HepG2 (cell line): ENCODE results near the gene PRDM15. TPM values are rescaled to one million over a fixed set of nuclear protein-coding genes. Genes with fewer than 3 reads are reported as not detected.

Experiments
- ZFX ChIP-seq: sonication (generic); formaldehyde crosslinking; IDR thresholded peaks from 2 replicates; pipeline ENCODE4 v1.4.0; 2020; ENCODE audit warnings: mild to moderate bottlenecking, low read depth, missing genetic modification reagents, moderate library complexity
- ZNF766 ChIP-seq: sonication (generic); formaldehyde crosslinking; IDR thresholded peaks from 2 replicates; pipeline ENCODE4 v1.5.0; 2020; ENCODE audit warnings: missing genetic modification reagents, borderline replicate concordance
- polyA plus RNA-seq, 8 experiments: library from polyadenylated mRNA; depleted of rRNA in 3 of 8; stranded (reverse) in 7 of 8; unstranded in 1 of 8; fragments of >200 nt; fragmentation: Illumina TruSeq in 4 of 8; extraction: Trizol in 4 of 8; gene quantifications; 2 replicates each; pipeline versions ENCODE4 v1.2.1 to v1.2.3, GENCODE V29; 2011 to 2016; ENCODE audit warnings: low read depth in 4 of 8, missing spikeins in 1 of 8, mixed read lengths in 1 of 8; ENCODE audit not compliant: insufficient read depth in 1 of 8
- total RNA-seq, 5 experiments: library from RNA; depleted of rRNA; stranded (reverse); fragments of >200 nt; fragmentation: Illumina TruSeq; extraction: Trizol; gene quantifications; 2 replicates each; pipeline ENCODE4 v1.2.3, GENCODE V29; 2016; ENCODE audit warnings: low read depth in 1 of 5
- TF ChIP-seq, protein P1 (sequence below): sonication (generic); formaldehyde crosslinking; IDR thresholded peaks from 2 replicates; pipeline ENCODE4 v1.4.0; 2020; ENCODE audit warnings: mild to moderate bottlenecking, missing genetic modification reagents, borderline replicate concordance
- TF ChIP-seq, protein P2 (sequence below): sonication (generic); formaldehyde crosslinking; IDR thresholded peaks from one replicate; pipeline ENCODE4 v1.5.1; 2020; ENCODE audit warnings: mild to moderate bottlenecking, missing genetic modification reagents; ENCODE audit errors: not compliant biosample characterization

PRDM15 gene
- total and polyA plus RNA-seq, 2 of the 13 experiments (the other 11 are each of a cell fraction or from before 2014, with no cell fraction given) = 4.0 to 6.9 TPM

GRCh38 chr21:41865002-41865777, 14.0 kb downstream of the PRDM15 start (continued):
- no peak for TF ChIP-seq ZFX (CRISPR knock-in tag)
- TF ChIP-seq, protein P1, sequence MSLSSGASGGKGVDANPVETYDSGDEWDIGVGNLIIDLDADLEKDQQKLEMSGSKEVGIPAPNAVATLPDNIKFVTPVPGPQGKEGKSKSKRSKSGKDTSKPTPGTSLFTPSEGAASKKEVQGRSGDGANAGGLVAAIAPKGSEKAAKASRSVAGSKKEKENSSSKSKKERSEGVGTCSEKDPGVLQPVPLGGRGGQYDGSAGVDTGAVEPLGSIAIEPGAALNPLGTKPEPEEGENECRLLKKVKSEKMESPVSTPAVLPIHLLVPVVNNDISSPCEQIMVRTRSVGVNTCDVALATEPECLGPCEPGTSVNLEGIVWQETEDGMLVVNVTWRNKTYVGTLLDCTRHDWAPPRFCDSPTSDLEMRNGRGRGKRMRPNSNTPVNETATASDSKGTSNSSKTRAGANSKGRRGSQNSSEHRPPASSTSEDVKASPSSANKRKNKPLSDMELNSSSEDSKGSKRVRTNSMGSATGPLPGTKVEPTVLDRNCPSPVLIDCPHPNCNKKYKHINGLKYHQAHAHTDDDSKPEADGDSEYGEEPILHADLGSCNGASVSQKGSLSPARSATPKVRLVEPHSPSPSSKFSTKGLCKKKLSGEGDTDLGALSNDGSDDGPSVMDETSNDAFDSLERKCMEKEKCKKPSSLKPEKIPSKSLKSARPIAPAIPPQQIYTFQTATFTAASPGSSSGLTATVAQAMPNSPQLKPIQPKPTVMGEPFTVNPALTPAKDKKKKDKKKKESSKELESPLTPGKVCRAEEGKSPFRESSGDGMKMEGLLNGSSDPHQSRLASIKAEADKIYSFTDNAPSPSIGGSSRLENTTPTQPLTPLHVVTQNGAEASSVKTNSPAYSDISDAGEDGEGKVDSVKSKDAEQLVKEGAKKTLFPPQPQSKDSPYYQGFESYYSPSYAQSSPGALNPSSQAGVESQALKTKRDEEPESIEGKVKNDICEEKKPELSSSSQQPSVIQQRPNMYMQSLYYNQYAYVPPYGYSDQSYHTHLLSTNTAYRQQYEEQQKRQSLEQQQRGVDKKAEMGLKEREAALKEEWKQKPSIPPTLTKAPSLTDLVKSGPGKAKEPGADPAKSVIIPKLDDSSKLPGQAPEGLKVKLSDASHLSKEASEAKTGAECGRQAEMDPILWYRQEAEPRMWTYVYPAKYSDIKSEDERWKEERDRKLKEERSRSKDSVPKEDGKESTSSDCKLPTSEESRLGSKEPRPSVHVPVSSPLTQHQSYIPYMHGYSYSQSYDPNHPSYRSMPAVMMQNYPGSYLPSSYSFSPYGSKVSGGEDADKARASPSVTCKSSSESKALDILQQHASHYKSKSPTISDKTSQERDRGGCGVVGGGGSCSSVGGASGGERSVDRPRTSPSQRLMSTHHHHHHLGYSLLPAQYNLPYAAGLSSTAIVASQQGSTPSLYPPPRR (CRISPR knock-in tag) = no peak
- TF ChIP-seq ZNF766 (CRISPR knock-in tag) = no peak
- TF ChIP-seq, protein P2, sequence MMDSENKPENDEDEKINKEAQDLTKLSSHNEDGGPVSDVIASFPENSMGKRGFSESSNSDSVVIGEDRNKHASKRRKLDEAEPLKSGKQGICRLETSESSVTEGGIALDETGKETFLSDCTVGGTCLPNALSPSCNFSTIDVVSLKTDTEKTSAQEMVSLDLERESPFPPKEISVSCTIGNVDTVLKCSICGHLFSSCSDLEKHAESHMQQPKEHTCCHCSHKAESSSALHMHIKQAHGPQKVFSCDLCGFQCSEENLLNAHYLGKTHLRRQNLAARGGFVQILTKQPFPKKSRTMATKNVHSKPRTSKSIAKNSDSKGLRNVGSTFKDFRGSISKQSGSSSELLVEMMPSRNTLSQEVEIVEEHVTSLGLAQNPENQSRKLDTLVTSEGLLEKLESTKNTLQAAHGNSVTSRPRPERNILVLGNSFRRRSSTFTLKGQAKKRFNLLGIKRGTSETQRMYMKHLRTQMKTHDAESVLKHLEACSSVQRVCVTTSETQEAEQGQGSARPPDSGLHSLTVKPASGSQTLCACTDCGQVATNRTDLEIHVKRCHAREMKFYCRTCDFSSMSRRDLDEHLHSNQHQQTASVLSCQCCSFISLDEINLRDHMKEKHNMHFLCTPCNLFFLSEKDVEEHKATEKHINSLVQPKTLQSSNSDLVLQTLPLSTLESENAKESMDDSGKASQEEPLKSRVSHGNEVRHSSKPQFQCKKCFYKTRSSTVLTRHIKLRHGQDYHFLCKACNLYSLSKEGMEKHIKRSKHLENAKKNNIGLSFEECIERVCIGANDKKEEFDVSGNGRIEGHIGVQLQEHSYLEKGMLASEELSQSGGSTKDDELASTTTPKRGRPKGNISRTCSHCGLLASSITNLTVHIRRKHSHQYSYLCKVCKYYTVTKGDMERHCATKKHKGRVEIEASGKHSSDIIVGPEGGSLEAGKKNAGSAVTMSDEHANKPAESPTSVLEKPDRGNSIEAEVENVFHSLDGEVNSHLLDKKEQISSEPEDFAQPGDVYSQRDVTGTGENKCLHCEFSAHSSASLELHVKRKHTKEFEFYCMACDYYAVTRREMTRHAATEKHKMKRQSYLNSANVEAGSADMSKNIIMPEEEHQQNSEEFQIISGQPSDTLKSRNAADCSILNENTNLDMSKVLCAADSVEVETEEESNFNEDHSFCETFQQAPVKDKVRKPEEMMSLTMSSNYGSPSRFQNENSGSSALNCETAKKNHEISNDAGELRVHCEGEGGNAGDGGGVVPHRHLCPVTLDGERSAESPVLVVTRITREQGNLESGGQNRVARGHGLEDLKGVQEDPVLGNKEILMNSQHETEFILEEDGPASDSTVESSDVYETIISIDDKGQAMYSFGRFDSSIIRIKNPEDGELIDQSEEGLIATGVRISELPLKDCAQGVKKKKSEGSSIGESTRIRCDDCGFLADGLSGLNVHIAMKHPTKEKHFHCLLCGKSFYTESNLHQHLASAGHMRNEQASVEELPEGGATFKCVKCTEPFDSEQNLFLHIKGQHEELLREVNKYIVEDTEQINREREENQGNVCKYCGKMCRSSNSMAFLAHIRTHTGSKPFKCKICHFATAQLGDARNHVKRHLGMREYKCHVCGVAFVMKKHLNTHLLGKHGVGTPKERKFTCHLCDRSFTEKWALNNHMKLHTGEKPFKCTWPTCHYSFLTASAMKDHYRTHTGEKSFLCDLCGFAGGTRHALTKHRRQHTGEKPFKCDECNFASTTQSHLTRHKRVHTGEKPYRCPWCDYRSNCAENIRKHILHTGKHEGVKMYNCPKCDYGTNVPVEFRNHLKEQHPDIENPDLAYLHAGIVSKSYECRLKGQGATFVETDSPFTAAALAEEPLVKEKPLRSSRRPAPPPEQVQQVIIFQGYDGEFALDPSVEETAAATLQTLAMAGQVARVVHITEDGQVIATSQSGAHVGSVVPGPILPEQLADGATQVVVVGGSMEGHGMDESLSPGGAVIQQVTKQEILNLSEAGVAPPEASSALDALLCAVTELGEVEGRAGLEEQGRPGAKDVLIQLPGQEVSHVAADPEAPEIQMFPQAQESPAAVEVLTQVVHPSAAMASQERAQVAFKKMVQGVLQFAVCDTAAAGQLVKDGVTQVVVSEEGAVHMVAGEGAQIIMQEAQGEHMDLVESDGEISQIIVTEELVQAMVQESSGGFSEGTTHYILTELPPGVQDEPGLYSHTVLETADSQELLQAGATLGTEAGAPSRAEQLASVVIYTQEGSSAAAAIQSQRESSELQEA (CRISPR knock-in tag) = no peak
